ENCODE results near the gene SIRT7. TPM values are rescaled to one million over a fixed set of nuclear protein-coding genes. Genes with fewer than 3 reads are reported as not detected.

The SIRT7 gene
- total RNA-seq, 1 donor from 2014 or later, result 26.4 TPM

DNA sequence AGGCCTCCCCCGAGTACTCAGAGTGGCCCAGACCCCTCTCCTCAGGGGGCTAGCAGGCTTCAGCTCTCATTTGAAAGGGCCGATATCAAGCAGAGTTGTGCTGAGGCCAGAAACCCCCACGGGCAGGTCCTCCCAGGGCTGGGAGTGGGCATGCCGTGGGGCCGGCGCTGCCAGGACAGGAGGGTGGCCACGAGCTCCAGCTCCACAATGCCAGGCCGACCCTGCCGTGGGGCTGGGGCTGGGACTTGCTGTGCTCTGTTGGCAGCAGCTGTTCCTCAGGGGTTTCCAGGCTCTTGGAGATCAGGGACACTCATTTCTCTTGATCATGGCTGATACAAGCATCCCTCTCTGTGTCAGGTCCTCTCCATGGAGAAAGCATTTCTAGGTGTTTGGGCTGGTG lies 19.1 kb downstream of the SIRT7 start:
- H3K36me3 ChIP-seq (ENCODE audit: control insufficient read depth, insufficient read depth, low read length), result peaks cover 5% of the 10 kb centered on the region
- no peak overlapping the region for H3K4me3 ChIP-seq (ENCODE audit: low read depth, low read length)
- DNase-seq (ENCODE audit: low read depth), result no peak
- peaks cover 13% of the 10 kb centered on the region for H3K27me3 ChIP-seq (ENCODE audit: control insufficient read depth, insufficient read depth, low read length)
- TF ChIP-seq, protein P1, sequence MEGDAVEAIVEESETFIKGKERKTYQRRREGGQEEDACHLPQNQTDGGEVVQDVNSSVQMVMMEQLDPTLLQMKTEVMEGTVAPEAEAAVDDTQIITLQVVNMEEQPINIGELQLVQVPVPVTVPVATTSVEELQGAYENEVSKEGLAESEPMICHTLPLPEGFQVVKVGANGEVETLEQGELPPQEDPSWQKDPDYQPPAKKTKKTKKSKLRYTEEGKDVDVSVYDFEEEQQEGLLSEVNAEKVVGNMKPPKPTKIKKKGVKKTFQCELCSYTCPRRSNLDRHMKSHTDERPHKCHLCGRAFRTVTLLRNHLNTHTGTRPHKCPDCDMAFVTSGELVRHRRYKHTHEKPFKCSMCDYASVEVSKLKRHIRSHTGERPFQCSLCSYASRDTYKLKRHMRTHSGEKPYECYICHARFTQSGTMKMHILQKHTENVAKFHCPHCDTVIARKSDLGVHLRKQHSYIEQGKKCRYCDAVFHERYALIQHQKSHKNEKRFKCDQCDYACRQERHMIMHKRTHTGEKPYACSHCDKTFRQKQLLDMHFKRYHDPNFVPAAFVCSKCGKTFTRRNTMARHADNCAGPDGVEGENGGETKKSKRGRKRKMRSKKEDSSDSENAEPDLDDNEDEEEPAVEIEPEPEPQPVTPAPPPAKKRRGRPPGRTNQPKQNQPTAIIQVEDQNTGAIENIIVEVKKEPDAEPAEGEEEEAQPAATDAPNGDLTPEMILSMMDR (IDR thresholded peaks at IDR 0.05; ENCODE audit: insufficient read depth, low read length, poor library complexity, severe bottlenecking), result no peak

DNA sequence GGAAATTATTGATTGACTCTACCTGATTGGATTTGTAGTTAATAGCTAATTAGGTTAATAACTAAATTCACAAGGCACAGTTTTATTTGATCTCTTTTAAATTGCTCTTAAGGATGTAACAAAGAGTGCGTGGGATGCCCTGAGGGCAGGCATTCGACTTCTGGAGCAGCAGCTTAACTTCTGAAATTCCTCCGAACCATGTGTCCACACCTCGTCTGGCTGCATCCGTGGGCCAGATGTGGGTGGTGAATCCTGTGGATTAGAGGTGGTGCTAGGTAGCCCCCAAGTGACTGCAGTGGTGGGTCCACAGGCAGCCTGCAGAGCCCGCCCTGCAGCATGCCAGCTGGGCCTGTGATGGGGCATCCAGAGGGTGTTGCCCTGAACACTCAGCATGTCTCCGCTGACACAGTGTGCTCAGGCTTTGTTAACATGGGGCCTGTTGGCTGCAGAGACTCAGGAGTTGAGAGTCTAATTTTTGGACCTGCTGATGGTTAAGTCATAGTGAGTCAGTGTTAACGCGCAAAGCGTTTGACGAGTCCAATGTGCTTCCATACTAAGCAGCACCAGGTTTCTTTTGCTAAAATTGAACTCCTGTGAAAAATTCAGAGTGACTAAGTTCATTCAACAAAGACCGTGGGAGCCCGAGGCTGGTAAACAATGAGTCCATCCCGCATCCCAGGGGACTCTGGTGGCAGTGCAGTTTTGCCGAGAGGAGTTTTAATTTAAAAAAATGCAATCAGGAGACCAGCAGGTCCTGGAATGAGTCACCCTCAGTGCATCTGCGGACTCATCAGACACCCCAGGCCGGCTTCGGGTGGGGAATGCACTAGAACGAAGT lies 19.7 kb downstream of the SIRT7 start:
- peaks cover 5% of the 10 kb centered on the region for H3K36me3 ChIP-seq (ENCODE audit: control insufficient read depth, insufficient read depth, low read length)
- TF ChIP-seq, protein P1 (IDR thresholded peaks at IDR 0.05; ENCODE audit: insufficient read depth, low read length, poor library complexity, severe bottlenecking), result no peak
- no peak for DNase-seq (ENCODE audit: low read depth)
- H3K27me3 ChIP-seq (ENCODE audit: control insufficient read depth, insufficient read depth, low read length), result peaks cover 13% of the 10 kb centered on the region
- no peak overlapping the region for H3K4me3 ChIP-seq (ENCODE audit: low read depth, low read length)

GRCh38 chr17:81895400-81895799 lies 22.6 kb downstream of the SIRT7 start:
- TF ChIP-seq, protein P1 (IDR thresholded peaks at IDR 0.05; ENCODE audit: insufficient read depth, low read length, poor library complexity, severe bottlenecking), result no peak

DNA sequence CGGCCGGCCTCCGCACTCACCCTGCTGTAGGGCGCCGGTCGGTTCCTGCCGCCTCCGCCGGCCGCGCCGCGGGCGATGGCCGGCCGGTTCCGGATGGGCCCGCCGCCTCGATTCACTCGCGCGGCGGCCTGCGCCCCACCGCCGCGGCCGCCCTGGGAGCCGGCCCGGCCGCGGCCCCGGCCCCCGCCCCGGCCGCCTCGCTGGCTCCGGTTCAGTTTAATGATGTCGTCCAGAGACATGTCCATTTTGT lies 26.7 kb downstream of the SIRT7 start:
- Histone ChIP-seq H3K36me3 (ENCODE audit: control insufficient read depth, insufficient read depth, low read length) (peaks cover 8% of the 10 kb centered on the region), H3K27me3 (ENCODE audit: control insufficient read depth, insufficient read depth, low read length) (no peaks in the 10 kb centered on the region), H3K4me3 (ENCODE audit: low read depth, low read length) (peak overlapping the region; percentile 86)
- TF ChIP-seq, protein P1 (IDR thresholded peaks at IDR 0.05; ENCODE audit: insufficient read depth, low read length, poor library complexity, severe bottlenecking), result no peak
- DNase-seq (ENCODE audit: low read depth), result no peak

More at GRCh38 chr17:81895400-81895799, 22.6 kb downstream of the SIRT7 start:
- DNase-seq (ENCODE audit: low read depth), result no peak
- Histone ChIP-seq H3K27me3 (ENCODE audit: control insufficient read depth, insufficient read depth, low read length) (no peaks in the 10 kb centered on the region), H3K4me3 (ENCODE audit: low read depth, low read length) (no peak overlapping the region), H3K36me3 (ENCODE audit: control insufficient read depth, insufficient read depth, low read length) (peaks cover 5% of the 10 kb centered on the region)

GRCh38 chr17:81890447-81891302 lies 27.3 kb downstream of the SIRT7 start:
- Histone ChIP-seq H3K36me3 (ENCODE audit: control insufficient read depth, insufficient read depth, low read length) (peaks cover 8% of the 10 kb centered on the region), H3K4me3 (ENCODE audit: low read depth, low read length) (peak overlapping the region; percentile 86), H3K27me3 (ENCODE audit: control insufficient read depth, insufficient read depth, low read length) (no peaks in the 10 kb centered on the region)
- no peak for DNase-seq (ENCODE audit: low read depth)
- TF ChIP-seq, protein P1 (IDR thresholded peaks at IDR 0.05; ENCODE audit: insufficient read depth, low read length, poor library complexity, severe bottlenecking), result no peak

All from kidney epithelial cell (primary cell).